CD8-positive, alpha-beta memory T cell (primary cell): Measurements from ENCODE around the gene PDXDC1. TPM values are rescaled to one million over a fixed set of nuclear protein-coding genes. Genes with fewer than 3 reads are reported as not detected.
"Not testable (repeated sequence)": the region's sequence is repeated elsewhere in the genome, so short reads cannot be mapped to it uniquely, and the experiment has no call there.

ENCODE experiments used
- CTCF ChIA-PET: fragments of 350-600 bp; sonication (Branson Sonifier 250); formaldehyde crosslinking; loops from one replicate; lab custom pipeline; 2021; ENCODE audit warnings: antibody characterized with exemption; lab: Charles Lee
- POLR2A ChIA-PET: fragments of 350-600 bp; sonication (Branson Sonifier 250); formaldehyde crosslinking; loops from one replicate; lab custom pipeline; 2021; ENCODE audit warnings: antibody characterized with exemption; lab: Charles Lee
- DNase-seq, 5 donors: peaks; one replicate each; pipeline versions ENCODE4 v3.0.0 to v3.0.0-alpha.2; 2020 to 2022; ENCODE audit warnings: mixed read lengths in 1 of 5
- H3K27ac ChIP-seq: one replicate; pipeline ENCODE4 v1.7.0; 2013; ENCODE audit warnings: low read depth, mild to moderate bottlenecking, low read length, moderate library complexity
- H3K27me3 ChIP-seq: 2 replicates; pipeline ENCODE4 v1.7.0; 2013; ENCODE audit warnings: low read length, mild to moderate bottlenecking; ENCODE audit not compliant: insufficient read depth, poor library complexity, severe bottlenecking
- H3K36me3 ChIP-seq: 2 replicates; pipeline ENCODE4 v1.7.0; 2013; ENCODE audit warnings: mild to moderate bottlenecking, low read length, moderate library complexity; ENCODE audit not compliant: insufficient read depth
- H3K4me1 ChIP-seq: 2 replicates; pipeline ENCODE4 v1.7.0; 2013; ENCODE audit warnings: mild to moderate bottlenecking, low read length, moderate library complexity; ENCODE audit not compliant: insufficient read depth
- H3K4me3 ChIP-seq: 2 replicates; pipeline ENCODE4 v1.7.0; 2013; ENCODE audit warnings: mild to moderate bottlenecking, low read length
- H3K9me3 ChIP-seq: 2 replicates; pipeline ENCODE4 v1.7.0; 2013; ENCODE audit warnings: mild to moderate bottlenecking, low read length
- H3K27ac Mint-ChIP-seq, 8 donors: one replicate each; pipeline ENCODE4 v1.8.0; 2020 to 2021; ENCODE audit warnings: mixed read lengths in 8 of 8, mild to moderate bottlenecking in 6 of 8, inconsistent platforms in 3 of 8, moderate library complexity in 3 of 8
- H3K27me3 Mint-ChIP-seq, 2 donors: one replicate each; pipeline ENCODE4 v1.8.0; 2020 to 2021; ENCODE audit warnings: mixed read lengths in 2 of 2, mild to moderate bottlenecking in 1 of 2, moderate library complexity in 1 of 2
- H3K36me3 Mint-ChIP-seq, 3 donors: one replicate each; pipeline ENCODE4 v1.8.0; 2020 to 2021; ENCODE audit warnings: mixed read lengths in 3 of 3, inconsistent platforms in 1 of 3, mild to moderate bottlenecking in 1 of 3
- H3K4me1 Mint-ChIP-seq, 3 donors: one replicate each; pipeline ENCODE4 v1.8.0; 2020 to 2021; ENCODE audit warnings: mixed read lengths in 3 of 3, inconsistent platforms in 1 of 3, mild to moderate bottlenecking in 1 of 3
- H3K4me3 Mint-ChIP-seq, 7 donors: one replicate each; pipeline ENCODE4 v1.8.0; 2020 to 2021; ENCODE audit warnings: mixed read lengths in 7 of 7, mild to moderate bottlenecking in 6 of 7, moderate library complexity in 4 of 7, inconsistent platforms in 2 of 7
- H3K9me3 Mint-ChIP-seq, 5 donors: one replicate each; pipeline ENCODE4 v1.8.0; 2020 to 2022; ENCODE audit warnings: mixed read lengths in 5 of 5, mild to moderate bottlenecking in 3 of 5, moderate library complexity in 2 of 5, inconsistent platforms in 1 of 5
- polyA plus RNA-seq: library from polyadenylated mRNA; unstranded; fragments of 300-500 nt; fragmentation: Illumina TruSeq; gene quantifications from one replicate; pipeline ENCODE4 v1.2.3, GENCODE V29; 2021
- total RNA-seq, 2 experiments: library from RNA; stranded (reverse); gene quantifications; one replicate each; pipeline ENCODE4 v1.2.3, GENCODE V29; 2021

Gene PDXDC1
- total and polyA plus RNA-seq, 3 experiments from 2014 or later = 39.5 to 58.5 (median 55.5) TPM

GRCh38 chr16:15073101-15073500 lies 98.3 kb downstream of the PDXDC1 start:
- DNase-seq = no peak
- Mint-ChIP-seq H3K4me3 (no peak overlapping the region), H3K36me3 (peaks cover 6 to 87% (median 8%) of the 10 kb centered on the region in 3 donors), H3K4me1 (peaks cover 0 to 4% (median 2%) of the 10 kb centered on the region in 3 donors), H3K27me3 (no peaks in the 10 kb centered on the region), H3K9me3 (no peaks in the 10 kb centered on the region), H3K27ac (no peak overlapping the region)
- no peaks in the 10 kb centered on the region for H3K27me3 ChIP-seq
- H3K4me1 ChIP-seq = no peaks in the 10 kb centered on the region
- H3K36me3 ChIP-seq = peaks cover 29% of the 10 kb centered on the region
- H3K9me3 ChIP-seq = no peaks in the 10 kb centered on the region
- no peak overlapping the region for H3K27ac ChIP-seq
- ChIA-PET POLR2A (no interaction called here), CTCF (no interaction called here)
- no peak overlapping the region for H3K4me3 ChIP-seq

DNA sequence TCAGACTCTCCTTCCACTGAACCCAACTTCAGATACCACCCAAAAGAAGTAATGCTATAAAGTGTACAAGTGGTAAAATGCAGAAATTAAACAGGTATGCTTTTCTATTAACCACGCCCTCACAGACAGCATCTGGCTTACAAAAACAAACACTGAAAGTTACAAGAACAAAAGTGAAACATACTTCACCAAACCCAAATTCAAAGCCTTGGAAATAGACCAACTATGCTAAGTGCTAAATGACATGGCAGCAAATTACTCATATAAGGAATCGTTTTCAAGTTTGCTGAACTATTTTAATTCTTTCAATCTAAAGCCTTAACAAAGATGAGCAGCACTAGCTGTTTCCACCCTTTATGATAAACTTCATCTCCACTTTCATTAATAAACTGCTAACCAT lies 101.3 kb downstream of the PDXDC1 start:
- POLR2A ChIA-PET, H3K4me1 Mint-ChIP-seq, H3K27me3 Mint-ChIP-seq, H3K4me3 Mint-ChIP-seq, H3K9me3 ChIP-seq, H3K27me3 ChIP-seq, H3K4me1 ChIP-seq, CTCF ChIA-PET, H3K27ac ChIP-seq, H3K9me3 Mint-ChIP-seq, DNase-seq, H3K4me3 ChIP-seq: not testable (repeated sequence)
- H3K36me3 ChIP-seq = peaks cover 18% of the 10 kb centered on the region
- Mint-ChIP-seq H3K27ac (peak overlapping the region in 5 of 8 donors; percentile 23 to 73 (median 58)), H3K36me3 (peaks cover 6 to 85% (median 11%) of the 10 kb centered on the region in 3 donors)

DNA sequence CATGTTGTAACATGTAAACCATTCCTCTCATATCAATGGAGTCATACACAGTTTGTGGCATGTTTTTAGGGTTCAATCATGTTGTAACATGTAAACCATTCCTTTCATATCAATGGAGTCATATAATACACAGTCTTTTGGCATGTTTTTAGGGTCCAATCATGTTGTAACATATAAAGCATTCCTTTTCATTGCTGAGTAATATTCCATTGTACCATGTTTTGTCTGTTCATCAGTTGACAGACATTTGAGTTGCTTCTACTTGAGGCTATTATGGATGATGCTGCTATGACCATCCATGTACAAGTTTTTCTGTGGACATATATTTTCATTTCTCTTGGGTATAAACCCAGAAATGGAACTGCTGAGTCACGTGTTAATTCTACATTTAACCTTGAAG lies 106.1 kb downstream of the PDXDC1 start:
- H3K27ac Mint-ChIP-seq, H3K27ac ChIP-seq, POLR2A ChIA-PET, H3K4me3 Mint-ChIP-seq, H3K9me3 Mint-ChIP-seq, DNase-seq, H3K27me3 ChIP-seq, H3K36me3 ChIP-seq, H3K4me1 ChIP-seq, CTCF ChIA-PET, H3K4me1 Mint-ChIP-seq, H3K9me3 ChIP-seq, H3K27me3 Mint-ChIP-seq, H3K4me3 ChIP-seq: not testable (repeated sequence)
- peaks cover 0 to 77% (median 10%) of the 10 kb centered on the region in 3 donors for H3K36me3 Mint-ChIP-seq

- H3K4me3 ChIP-seq, H3K27ac Mint-ChIP-seq, H3K27me3 Mint-ChIP-seq, H3K27me3 ChIP-seq, H3K27ac ChIP-seq, H3K4me1 Mint-ChIP-seq, H3K9me3 Mint-ChIP-seq, H3K4me3 Mint-ChIP-seq, H3K4me1 ChIP-seq, CTCF ChIA-PET, DNase-seq, H3K9me3 ChIP-seq, H3K36me3 ChIP-seq, POLR2A ChIA-PET: not testable (repeated sequence)
- peaks cover 0 to 70% (median 9%) of the 10 kb centered on the region in 3 donors for H3K36me3 Mint-ChIP-seq
Measured at GRCh38 chr16:15082788-15083187, 108.0 kb downstream of the PDXDC1 start.

DNA sequence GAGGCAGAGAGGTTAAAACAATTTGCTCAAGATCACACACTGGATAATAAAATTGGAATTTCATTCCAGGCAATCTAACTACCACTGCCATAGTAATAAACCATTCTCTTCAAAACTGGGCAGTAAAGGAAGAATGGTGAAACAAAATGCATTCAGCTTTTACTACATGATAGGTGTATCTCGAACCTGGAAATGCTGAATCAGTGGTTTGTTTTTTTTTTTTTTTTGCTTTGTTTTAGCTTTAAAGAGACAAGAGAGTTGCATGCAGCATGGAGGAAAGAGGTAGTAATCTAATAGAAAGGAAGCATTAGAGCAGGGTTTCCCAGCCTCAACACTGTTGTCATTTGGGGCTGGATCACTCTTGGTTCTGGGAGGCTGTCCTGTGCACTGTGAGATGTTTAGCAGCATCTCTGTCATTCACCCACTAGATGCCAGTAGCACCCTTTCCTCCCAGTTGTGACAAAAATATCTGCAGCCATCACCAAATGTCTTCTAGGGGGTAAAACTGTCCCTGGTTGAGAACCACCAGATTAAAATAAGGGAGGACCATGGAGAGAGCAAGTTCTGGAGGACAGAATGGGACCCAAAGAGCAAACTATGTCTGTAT lies 115.9 kb downstream of the PDXDC1 start:
- H3K27me3 Mint-ChIP-seq, H3K9me3 ChIP-seq, CTCF ChIA-PET, H3K4me1 ChIP-seq, H3K27ac ChIP-seq, H3K27me3 ChIP-seq, POLR2A ChIA-PET, H3K4me3 ChIP-seq, H3K9me3 Mint-ChIP-seq, DNase-seq, H3K36me3 ChIP-seq: not testable (repeated sequence)
- peaks cover 28 to 46% (median 33%) of the 10 kb centered on the region in 3 donors for H3K4me1 Mint-ChIP-seq
- H3K36me3 Mint-ChIP-seq = peaks cover 0 to 55% (median 2%) of the 10 kb centered on the region in 3 donors
- peak overlapping the region in 1 of 7 donors; percentile 79 for H3K4me3 Mint-ChIP-seq
- H3K27ac Mint-ChIP-seq = peak overlapping the region in 1 of 8 donors; percentile 63

DNA sequence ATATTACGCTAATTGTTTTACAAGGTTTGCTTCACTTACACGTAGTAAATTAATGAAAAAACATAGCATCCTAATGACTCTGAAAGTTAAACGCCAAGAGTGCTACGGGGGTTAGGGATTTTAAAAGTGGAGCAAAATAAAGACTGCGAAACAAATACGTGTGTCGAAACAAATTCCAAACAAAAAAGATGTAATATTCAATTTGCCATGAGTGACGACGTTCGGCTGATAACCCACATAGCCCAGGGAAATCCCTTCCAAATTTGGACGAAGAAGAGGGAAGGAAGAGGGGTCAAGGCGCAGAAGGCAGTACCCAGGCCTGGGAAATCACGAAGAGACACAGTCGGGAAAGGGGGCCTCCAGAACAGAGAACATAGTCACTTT lies 118.7 kb downstream of the PDXDC1 start:
- H3K27me3 Mint-ChIP-seq, H3K9me3 Mint-ChIP-seq, H3K27me3 ChIP-seq, H3K4me1 ChIP-seq, DNase-seq, H3K9me3 ChIP-seq, H3K36me3 ChIP-seq, POLR2A ChIA-PET: not testable (repeated sequence)
- H3K27ac Mint-ChIP-seq = peak overlapping the region; percentile 94 to 98 (median 98)
- H3K4me1 Mint-ChIP-seq = peaks cover 22 to 37% (median 26%) of the 10 kb centered on the region in 3 donors
- CTCF ChIA-PET = interaction anchor here (0.8 kb wide), 1 partner anchor 31 kb away, joined by 3 read pairs; no protein-coding TSS in a partner anchor
- H3K27ac ChIP-seq = peak overlapping the region; percentile 84
- peaks cover 0 to 40% (median 2%) of the 10 kb centered on the region in 3 donors for H3K36me3 Mint-ChIP-seq
- peak overlapping the region; percentile 96 to 99 (median 99) for H3K4me3 Mint-ChIP-seq
- H3K4me3 ChIP-seq = peak overlapping the region; percentile 93

GRCh38 chr16:15093955-15094827 lies 119.4 kb downstream of the PDXDC1 start, which contains the start of gene RRN3:
TSS of gene RRN3 (minus strand) at chr16:15094272. CDS start at chr16:15094233, 39 bp downstream.
- DNase-seq = peak; percentile 74 to 87 (median 81)
- Histone ChIP-seq H3K4me3 (peak within 1 kb of the TSS; percentile 93), H3K27ac (peak within 1 kb of the TSS; percentile 84)
- H3K4me1 ChIP-seq, H3K36me3 ChIP-seq, POLR2A ChIA-PET, H3K9me3 ChIP-seq, H3K9me3 Mint-ChIP-seq, H3K27me3 Mint-ChIP-seq, H3K27me3 ChIP-seq: not testable (repeated sequence)
- Mint-ChIP-seq H3K27ac (peak within 1 kb of the TSS; percentile 94 to 98 (median 98)), H3K4me1 (peaks cover 22 to 37% (median 26%) of the 10 kb centered on the region in 3 donors), H3K36me3 (peaks cover 0 to 37% (median 2%) of the 10 kb centered on the region in 3 donors), H3K4me3 (peak within 1 kb of the TSS; percentile 96 to 99 (median 99))
- CTCF ChIA-PET = interaction anchor here (0.8 kb wide), 1 partner anchor 32 kb away, joined by 3 read pairs; no protein-coding TSS in a partner anchor

DNA sequence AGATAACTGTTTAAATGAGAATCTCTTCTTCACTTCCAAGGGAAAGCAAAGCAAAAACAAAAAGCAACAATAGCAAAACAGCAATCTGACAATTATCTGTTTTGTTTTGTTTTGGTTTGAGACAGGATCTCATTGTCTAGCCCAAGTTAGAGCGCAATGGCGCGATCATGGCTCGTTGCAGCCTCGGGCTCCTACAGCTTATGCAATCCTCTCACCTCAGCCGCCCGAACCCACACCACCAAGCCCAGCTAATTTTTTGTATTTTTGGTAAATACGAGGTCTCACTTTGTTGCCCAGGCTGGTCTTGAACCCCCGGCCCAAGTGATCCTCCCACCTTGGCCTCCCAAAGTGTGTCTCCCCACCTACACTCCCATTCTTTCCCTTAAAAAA lies 121.8 kb downstream of the PDXDC1 start:
- H3K4me3 ChIP-seq, H3K27me3 ChIP-seq, H3K27ac Mint-ChIP-seq, DNase-seq, H3K27ac ChIP-seq, H3K36me3 ChIP-seq, H3K9me3 ChIP-seq, H3K9me3 Mint-ChIP-seq, POLR2A ChIA-PET, CTCF ChIA-PET, H3K4me1 ChIP-seq, H3K27me3 Mint-ChIP-seq: not testable (repeated sequence)
- Mint-ChIP-seq H3K36me3 (peaks cover 0 to 20% (median 2%) of the 10 kb centered on the region in 3 donors), H3K4me3 (peak overlapping the region in 2 of 7 donors; percentile 52 to 56), H3K4me1 (peaks cover 21 to 26% (median 26%) of the 10 kb centered on the region in 3 donors)
